GOT3 (cell line): Measurements from ENCODE around the gene SCEL.
"Not testable (repeated sequence)": the region's sequence is repeated elsewhere in the genome, so short reads cannot be mapped to it uniquely, and the experiment has no call there.

ENCODE experiments used
- DNase-seq: peaks from one replicate; lab custom pipeline; 2025; ENCODE audit warnings: mixed read lengths; lab: John Stamatoyannopoulos, UW

The SCEL gene

DNA sequence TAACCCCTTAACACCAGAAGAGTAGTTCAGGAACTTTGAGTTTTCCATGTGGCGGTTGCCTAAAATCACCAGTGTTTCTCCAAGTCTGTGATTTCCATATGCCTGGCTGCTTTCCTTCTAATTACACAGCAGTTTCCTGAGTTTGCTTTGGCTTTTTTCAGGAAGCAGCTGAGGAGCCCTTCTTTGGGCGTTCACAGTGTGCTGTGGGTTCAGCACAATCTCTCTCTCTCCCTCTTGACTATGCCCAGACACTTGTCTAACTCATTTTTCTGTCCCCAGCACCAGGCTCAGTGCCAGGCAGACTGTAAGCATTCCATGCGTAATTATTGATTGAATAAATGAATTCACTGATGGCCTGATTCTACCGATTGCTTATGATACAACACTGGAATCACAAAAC is 19.7 kb downstream of the SCEL start:
- no peak for DNase-seq

DNA sequence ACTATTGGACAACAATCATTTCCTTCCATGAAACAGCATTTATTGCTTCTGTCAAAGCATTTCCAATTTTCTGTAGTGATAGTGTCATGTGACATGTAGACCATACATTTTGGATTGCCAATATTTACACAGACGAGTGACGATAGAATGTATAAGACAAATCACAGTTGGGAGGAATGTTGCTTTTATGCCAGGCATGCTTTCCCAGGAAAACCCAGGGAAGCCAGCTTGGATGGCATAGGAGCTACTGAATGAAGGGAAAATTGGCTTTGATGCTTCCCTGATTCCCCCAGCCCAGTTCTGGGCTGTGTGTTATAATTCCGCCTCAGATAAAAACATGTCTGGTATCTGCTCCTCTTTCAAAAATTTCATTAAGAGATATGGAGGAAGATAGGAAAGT is 22.5 kb downstream of the SCEL start:
- no peak for DNase-seq

DNA sequence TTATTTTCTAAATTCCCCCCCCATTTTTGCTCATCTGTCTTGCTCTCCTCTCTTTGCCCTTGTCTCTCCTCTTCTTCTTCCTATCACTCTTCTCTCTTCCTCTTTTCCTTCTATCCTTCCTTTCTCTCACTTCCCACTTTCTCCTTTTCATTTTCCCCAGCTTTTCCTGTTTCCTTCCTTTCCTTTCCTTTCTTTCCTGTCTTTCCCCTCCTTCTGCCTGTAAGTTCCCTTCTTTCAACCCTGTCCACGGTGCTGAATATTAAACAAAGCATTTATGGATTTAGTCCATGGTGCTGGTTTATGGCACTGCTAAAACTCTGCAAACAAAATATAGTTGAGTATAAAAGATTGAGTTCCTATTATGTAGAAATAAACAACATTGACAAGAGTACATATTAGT is 27.6 kb downstream of the SCEL start:
- no peak for DNase-seq

DNA sequence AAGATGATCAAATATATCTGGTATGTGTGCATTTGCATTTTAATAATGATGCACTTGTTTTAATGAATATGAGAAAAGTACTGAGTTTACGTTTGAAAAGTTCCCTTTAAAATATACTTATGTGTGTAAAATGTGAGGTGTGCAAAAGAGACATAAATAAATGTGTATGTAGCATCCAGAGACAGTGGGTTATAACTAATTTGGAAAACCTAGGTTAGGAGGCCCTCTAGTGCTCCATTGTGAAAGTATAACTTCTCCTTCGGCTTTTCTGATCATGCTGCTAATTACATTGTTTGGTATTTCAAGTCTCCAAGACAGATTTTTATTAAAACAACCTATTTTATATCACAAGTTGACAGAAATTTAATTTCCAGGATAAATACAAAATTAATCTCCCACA is 30.1 kb downstream of the SCEL start:
- no peak for DNase-seq

DNA sequence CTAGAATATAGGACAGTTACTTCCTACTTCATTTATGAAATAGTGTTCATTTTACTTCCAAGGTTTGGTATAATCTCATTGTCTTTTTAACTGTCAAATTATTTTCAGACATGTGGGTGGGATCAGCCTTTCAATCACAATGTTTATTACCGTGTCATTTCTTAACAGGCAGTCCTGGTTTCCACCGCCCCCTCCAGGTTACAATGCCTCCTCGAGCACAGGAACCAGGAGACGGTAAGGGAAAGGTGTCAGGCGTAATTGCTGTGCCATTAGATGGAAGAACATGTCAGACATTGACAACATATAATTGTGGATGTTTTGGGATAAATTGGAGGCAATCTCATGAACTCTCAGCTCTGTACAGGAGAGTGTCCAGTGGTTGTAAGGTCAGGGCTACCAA is 36.5 kb downstream of the SCEL start:
- DNase-seq = no peak

DNA sequence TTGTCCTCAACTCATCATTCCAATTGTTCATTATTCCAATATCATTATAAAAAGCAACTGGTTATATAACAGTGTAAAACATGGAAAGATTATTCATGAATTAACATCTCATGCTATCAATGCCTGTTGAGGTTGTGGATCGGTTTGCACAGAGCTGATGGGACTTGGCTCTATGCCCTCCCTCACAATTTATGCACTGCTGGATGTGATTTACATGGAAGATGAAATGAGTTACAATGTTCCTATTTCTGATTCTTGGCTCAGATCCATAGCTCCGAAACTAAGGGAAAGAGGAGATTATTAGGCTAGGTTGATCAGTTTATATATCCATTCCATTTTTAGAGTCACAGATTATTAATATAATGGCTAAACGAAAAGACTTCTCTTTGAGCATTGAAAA is 38.6 kb downstream of the SCEL start:
- DNase-seq = no peak

DNA sequence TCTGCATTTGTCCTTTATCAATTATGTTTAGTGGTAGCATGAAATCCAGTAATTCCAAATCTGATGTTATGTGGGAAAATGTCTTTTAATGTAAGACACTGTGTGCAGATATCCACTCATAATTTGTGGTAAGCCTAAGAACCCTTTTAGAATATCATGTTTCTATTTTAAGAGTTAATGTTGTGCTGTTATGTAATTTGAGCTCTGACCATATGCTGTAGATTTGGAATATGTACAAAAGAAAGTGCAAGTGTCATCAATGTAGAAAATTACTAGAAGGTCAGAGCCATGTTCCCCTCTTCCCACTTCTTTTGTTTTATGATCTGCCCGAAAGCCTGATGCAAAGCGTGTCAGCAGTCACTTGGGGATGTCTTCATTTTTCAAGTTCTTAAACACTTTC is 44.5 kb downstream of the SCEL start:
- no peak for DNase-seq

DNA sequence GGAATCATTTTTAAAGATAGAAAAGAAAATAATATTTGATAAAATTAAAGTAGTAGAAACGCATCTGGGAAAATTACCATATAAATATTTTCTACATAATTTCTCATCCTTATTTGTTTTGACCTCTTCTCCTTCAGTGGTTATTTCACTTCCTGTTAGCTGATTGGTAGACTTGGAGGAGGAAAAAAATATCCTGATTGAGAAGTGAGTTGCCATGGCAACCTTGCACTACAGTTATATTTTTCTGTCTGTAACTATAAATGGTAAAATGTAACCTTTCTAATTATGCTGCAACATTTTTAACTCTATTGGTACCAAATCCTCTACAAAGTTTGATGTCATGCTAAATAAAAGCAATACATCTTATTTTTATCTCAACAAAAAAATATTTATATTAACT is 45.2 kb downstream of the SCEL start:
- DNase-seq = no peak

DNA sequence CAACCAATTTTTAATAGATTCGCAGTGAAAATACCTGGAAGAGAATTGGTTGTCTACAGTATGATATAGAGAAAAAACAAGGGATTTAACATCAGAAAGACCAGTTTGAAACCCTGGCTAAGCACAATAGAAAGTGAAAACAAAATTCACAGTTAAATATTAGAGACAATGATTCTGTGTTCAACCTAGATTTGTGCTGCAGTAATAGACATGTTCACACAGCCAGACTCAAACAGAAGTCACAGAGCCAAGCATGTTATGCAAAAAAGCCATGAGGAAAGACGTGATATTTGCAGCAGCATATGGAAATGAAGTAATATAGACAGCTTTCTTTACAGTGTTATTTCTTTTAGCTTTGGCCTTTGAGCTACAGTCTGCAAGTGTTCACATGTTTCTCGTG is 48.1 kb downstream of the SCEL start:
- DNase-seq = no peak

DNA sequence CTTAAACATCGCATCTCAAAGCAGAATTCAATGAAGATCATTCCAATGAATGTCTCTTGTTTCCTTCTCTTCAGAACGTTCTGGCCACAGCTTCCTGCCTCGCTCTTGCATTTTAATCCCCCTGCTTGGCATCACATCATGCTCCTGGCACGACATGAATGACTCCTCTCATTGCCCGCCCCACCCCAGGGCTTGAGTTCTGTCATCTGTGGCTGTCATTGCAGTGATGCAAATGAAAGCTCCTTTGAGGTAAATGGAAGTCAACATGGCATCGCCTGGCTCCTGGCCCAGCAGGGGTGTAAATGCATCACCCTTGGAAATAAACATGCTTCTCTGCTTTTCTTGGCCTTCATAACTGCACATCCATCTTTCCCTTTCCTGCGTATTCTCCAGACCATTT is 48.6 kb downstream of the SCEL start:
- DNase-seq = no peak

DNA sequence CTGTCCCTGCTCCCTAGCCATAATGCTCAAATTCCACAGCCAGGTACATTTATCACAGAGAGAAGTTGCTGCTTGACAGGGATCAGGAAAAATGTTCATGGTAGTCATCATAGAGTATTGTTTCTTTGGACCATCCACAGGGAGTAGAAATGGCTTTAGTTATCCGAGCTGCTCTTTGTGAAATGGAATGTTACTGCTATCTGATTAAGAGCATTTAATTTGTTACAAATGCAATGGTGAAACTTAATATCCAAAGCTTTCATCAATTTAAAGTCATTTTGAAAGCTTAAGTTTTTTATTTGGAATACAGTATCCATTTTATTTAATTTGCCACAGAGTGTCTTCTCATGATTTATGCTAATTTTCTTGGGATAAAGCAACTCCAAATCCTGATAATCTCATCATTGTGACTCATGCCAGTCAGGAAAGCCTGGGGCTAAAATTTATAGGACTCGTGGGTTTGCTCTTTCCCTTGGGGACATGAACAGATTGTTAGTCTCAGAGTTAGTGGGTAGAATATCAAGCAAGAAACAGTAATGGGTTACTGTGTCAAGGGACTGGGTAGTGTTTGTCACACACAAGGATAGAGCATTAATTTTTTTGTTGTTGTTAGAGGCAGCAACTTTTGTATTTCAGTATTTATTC is 59.8 kb downstream of the SCEL start:
- DNase-seq = no peak

DNA sequence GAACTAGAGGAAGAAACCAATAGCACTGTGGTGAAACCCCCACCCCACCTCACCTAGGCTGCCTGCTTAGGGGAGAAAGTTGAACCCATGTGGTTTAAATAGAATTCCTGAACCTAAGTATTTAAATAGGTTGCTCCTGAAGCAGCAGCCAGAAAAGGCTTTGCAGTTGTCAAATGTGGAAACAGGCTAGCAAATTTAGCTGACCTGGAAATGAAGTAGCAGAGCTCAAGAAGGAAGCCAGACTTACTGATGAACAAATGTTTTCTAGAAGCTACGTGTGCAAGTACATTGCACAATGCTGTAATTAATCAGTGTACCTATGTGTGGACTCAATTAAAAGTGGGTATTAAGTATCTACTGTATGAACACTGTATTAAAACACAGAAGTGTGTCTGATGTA is 61.3 kb downstream of the SCEL start:
- no peak for DNase-seq

DNA sequence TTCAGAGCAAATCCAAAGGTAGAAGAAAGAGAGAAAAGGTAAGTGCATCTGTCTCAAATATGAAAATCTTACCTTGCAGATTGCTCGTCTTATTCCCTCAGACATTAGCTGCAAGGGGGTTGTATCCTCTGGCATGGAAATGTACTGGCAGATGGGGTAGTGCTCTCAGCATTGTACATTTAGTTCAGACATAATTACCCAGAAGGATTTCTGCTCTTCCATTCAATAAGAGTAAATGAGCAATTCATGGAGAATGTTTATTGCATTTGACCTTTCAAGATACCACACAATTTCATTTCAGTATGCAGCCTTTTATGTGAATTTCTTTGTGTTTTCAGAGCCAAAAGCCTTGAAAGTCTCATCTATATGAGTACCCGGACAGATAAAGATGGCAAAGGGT is 63.8 kb downstream of the SCEL start:
- DNase-seq = no peak

DNA sequence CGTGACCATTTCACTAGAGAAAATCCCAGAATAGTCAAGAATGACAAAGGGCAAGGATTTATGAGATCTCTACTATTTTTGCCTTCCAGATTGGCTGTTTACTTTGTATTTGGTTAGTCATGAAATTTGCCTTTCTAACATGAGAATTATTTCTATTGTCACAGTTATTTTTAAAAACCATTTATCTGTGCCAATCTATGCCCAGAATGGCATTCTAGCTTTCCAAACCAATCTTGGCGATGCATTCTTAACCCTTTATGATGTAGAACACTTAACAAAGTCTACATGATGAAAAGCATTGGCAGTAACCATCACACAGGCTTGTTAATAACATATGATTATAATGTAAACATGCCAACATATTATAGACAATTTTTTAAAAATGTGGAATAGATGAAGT is 65.2 kb downstream of the SCEL start:
- DNase-seq = no peak

DNA sequence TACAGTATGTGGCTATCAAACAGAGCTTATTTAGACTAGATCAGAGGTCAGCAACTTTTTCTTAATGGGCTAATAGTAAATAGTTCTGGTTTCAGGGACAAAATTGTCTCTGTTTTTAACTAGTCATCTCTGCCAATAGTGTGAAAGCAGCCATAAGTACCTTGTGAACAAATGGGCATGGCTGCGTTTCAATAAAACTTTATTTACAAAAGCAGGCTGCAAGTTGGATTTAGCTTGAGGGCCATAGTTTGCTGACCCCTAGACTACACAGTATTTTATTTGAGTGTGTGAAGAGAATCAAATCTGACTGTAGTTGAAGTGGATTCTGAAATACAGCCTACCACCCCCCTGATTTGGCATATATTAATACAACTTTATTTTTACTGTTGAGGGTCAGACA is 75.6 kb downstream of the SCEL start:
- no peak for DNase-seq

DNA sequence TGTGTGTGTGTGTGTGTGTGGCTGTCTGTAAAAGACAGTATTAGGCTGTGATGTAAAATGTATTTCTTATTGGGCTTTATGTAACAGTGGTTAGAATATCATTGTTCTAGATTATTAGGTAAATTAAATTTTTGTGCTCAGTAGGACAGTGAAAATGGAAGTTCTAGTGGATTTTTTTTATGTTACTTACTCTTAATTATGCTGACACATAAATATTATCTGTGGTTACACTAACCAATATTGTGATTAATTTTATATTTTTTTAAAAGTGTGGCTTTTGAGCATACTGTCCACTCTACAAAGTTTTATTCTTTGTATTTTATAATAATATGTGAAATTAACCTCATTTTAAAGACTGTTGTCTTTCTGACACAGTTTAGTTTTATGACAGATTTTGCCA is 80.5 kb downstream of the SCEL start:
- no peak for DNase-seq

DNA sequence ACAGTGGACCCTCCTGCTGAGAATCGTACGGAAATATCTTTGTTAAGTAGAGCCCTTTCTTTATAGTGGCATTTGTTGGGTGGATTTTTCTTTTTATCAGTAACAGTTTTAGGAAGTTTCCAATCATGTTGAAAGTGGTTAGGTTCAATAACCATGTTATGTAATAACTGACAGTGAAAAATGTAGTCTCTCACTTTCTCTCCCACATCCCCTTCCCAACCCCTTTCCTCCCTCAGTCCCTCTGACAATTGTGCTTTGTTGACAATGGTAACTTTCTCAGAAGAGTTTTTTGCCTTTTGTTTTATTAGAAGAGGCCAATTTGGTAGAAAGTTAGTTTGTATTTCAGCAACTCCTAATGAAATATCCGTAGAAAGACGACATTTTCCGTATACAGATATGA is 84.1 kb downstream of the SCEL start:
- DNase-seq = no peak

DNA sequence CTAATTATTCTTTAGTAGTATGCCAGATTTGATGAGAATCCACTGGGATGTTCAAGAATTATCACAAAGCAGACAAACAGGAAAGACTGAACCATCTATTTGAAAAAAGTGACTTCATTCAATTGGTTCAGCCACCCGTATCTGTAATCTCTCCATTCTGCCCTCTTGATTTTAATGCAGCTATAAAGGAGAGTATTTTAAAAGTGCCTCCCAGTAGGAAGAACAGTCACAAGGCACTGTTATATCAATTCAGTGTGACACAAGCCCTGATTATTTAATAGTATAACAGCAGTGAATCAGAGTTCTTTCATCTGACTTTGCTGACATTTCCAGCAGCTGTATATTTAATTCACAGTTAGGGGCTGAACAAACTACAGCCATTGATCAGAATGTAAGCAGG is 84.6 kb downstream of the SCEL start:
- no peak for DNase-seq

DNA sequence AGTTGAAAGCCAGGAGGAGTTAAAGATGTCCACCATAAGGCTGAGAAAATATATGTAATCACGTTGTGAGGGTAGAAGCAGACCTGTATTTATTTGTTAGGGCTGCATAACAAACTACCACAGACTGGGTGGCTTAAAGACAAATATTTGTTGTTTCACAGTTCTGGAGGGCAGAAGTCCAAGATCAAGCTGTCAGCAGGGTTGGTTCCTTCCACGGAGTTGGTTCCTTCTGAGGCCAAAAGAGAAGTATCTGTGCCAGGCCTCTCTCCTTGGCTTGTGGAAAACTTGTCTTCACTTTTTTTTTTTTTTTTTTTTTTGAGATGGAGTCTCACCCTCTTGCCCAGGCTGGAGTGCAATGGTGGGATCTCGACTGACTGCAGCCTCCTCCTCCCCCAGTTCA is 88.3 kb downstream of the SCEL start:
- no peak for DNase-seq

DNA sequence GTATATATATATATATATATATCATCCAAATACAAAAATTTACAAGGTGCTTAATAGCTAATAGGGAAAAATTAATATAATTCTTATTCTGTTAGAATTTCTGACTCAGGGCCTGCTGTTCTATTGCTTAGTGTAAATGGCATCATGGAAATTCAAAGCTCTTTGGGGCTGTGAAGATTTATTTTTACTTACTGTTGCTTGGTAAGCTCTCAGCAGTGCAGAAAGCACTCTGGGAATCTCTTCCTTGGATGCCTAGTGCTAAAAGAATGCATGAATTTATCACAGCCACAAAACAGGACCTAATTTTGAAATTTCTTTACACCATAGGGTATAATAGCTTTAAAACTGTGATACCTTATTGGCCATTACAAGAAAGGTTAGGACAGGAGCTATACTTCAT is 92.7 kb downstream of the SCEL start:
- no peak for DNase-seq

DNA sequence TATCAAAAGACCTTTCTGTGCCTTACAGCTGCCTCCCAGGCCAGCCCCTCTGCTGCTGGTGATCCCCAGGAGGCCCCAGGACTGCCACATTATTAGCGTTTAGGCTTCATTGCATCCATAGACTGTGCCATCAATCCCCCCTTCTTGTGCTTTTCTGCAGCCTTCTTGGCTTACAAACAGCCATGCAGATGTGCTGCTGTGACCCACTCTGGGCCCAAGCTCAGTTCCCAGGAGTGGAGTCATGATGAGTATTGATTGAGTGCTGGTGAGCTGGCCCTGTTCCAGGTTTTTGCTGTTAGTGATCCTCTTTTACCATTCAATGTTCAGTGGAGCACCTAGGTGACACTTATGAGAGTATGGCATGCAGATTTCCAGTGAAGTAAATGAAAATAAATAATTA is 102.1 kb downstream of the SCEL start:
- DNase-seq = no peak

DNA sequence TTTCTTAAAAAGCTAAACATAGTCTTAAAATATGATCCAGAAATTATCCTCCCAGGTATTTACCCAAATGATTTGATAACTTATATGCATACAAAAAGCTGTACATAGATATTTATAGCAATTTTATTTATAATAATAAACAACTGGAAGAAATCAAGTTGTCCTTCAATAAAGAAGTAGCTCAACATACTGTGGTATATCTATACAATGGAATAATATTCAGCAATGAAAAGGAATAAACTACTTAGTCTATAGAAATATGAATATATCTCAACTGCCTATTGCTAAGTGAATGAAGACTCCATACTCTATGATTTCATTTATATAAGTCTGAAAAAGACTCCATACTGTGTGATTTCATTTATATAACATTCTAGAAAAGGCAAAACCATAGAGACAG is 114.9 kb downstream of the SCEL start:
- no peak for DNase-seq

DNA sequence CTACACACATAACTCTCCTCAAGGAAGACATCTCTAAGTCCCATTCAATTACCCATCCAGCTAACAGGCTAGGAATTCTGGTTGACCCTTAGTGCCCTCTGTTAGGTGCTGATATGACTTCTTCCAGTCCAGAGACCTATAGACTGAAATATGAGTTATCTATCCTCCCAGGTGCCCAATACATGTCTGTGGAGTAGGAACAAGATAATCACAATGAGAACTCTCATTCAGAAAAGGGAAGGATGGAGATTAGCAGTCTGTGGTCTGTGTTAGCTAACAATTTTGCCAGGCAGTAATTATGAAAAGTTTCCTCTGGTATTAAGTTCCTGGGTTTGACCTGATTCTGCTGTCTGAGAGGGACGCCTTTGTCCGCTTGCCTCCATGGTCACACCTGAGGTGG is 117.8 kb downstream of the SCEL start:
- no peak for DNase-seq

DNA sequence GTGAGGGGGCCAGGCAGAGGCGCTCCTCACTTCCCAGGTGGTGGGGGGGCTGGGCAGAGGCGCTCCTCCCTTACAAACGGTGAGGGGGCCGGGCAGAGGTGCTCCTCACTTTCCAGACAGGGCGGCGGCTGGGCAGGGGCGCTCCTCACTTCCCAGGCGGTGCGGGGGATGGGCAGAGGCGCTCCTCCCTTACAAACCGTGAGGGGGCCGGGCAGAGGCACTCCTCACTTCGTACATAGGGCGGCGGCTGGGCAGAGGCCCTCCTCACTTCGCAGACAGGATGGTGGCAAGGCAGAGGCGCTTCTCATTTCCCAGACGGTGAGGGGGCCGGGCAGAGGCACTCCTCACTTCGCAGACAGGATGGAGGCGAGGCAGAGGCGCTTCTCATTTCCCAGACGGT is 124.5 kb downstream of the SCEL start:
- DNase-seq = not testable (repeated sequence)

DNA sequence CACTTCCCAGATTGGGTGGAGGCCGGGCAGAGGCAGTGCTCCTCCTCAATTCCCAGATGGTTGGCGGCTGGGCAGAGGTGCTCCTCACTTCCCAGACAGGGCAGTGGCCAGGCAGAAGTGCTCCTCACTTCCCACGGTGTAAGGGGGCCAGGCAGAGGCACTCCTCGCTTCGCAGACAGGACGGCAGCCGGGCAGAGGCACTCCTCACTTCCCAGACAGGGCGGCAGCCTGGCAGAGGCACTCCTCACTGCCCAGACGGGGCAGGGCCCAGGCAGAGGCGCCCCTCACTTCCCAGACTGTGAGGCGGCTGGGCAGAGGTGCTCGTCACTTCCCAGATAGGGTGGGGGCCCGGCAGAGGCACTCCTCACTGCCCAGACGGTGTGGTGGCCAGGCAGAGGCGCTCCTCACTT is 125.3 kb downstream of the SCEL start:
- no peak for DNase-seq
